Measurements from ENCODE around the gene MT1G. TPM values are rescaled to one million over a fixed set of nuclear protein-coding genes. Genes with fewer than 3 reads are reported as not detected.

MT1G gene
- total and polyA plus RNA-seq, 11 donors = 1.4 to 19.1 (median 6.6) TPM; not detected in 7

DNA sequence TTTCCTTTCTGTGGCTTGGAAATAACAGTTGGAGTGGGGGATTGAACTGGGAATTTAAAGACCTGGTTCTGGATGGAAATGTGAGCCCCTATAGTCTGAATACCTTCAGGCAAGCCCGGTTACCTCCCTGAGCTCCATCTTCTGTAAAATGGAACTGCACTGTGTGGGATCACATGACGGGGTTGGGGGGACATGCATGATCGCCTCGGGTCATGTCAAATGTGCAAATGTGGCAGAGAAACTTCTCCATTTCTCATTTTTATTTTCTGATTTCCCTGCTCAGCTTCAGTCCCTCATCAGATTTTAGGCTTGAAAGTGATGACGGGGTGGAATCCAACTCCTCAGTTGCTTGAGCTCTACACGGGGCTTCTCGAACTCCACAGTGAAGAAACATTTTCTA lies 14.6 kb downstream of the MT1G start:
- 81 to 89% (median 81%) methylated on average over 7 of the region's 7 CpGs for WGBS, 4 donors
- no peak for TF ChIP-seq POLR2A (IDR thresholded peaks at IDR 0.05)
- TF ChIP-seq, protein P1, sequence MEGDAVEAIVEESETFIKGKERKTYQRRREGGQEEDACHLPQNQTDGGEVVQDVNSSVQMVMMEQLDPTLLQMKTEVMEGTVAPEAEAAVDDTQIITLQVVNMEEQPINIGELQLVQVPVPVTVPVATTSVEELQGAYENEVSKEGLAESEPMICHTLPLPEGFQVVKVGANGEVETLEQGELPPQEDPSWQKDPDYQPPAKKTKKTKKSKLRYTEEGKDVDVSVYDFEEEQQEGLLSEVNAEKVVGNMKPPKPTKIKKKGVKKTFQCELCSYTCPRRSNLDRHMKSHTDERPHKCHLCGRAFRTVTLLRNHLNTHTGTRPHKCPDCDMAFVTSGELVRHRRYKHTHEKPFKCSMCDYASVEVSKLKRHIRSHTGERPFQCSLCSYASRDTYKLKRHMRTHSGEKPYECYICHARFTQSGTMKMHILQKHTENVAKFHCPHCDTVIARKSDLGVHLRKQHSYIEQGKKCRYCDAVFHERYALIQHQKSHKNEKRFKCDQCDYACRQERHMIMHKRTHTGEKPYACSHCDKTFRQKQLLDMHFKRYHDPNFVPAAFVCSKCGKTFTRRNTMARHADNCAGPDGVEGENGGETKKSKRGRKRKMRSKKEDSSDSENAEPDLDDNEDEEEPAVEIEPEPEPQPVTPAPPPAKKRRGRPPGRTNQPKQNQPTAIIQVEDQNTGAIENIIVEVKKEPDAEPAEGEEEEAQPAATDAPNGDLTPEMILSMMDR (IDR thresholded peaks at IDR 0.05) = no peak
- intact Hi-C loops (cut with DNase I) = no loop called here
- ATAC-seq (no peak), DNase-seq (no peak)
- no peak overlapping the region for H3K4me3 ChIP-seq
- no peaks in the 10 kb centered on the region for H3K36me3 ChIP-seq
- peaks cover 0 to 13% (median 10%) of the 10 kb centered on the region in 12 donors for H3K4me1 ChIP-seq
- no peak overlapping the region for H3K27ac ChIP-seq
- H3K9me3 ChIP-seq = no peaks in the 10 kb centered on the region
- peaks cover 0 to 22% (median 4%) of the 10 kb centered on the region in 9 donors for H3K27me3 ChIP-seq

GRCh38 chr16:56652600-56652999 lies 15.3 kb downstream of the MT1G start:
- WGBS, 4 donors = 53 to 73% (median 58%) methylated on average over 1 of the region's 1 CpG
- Histone ChIP-seq H3K9me3 (no peaks in the 10 kb centered on the region), H3K4me3 (no peak overlapping the region), H3K27me3 (peaks cover 0 to 23% (median 9%) of the 10 kb centered on the region in 9 donors), H3K36me3 (no peaks in the 10 kb centered on the region), H3K4me1 (peaks cover 0 to 7% (median 4%) of the 10 kb centered on the region in 12 donors), H3K27ac (no peak overlapping the region)
- DNase-seq (no peak), ATAC-seq (no peak)
- intact Hi-C loops (cut with DNase I) = no loop called here
- TF ChIP-seq, protein P1 (IDR thresholded peaks at IDR 0.05) = no peak
- TF ChIP-seq POLR2A (IDR thresholded peaks at IDR 0.05) = no peak

DNA sequence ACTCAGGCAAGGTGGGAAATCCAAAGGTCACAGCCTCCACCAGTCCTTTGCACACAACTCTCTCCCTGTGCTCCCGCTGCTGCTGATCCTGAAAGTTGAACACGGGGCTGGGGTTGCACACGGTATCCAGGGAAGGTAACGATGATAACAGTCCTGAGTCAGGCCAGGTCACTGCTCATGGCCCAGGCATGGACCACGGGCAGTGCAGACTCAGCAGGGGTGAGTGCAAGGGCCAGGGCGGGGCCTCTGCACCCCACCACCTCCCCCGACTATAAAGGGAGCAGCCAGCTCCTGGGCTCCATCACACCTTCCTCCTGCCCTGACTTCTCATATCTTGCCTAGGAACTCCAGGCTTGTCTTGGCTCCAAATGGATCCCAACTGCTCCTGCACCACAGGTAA lies 16.3 kb downstream of the MT1G start, which contains the start of gene MT1B:
MT1B (plus strand) TSS at position 301 of the 400 bp plus-strand sequence; CDS start at position 369, 68 bp downstream.
- TF ChIP-seq POLR2A (IDR thresholded peaks at IDR 0.05) = no peak
- TF ChIP-seq, protein P1 (IDR thresholded peaks at IDR 0.05) = no peak
- no peak for ATAC-seq
- Histone ChIP-seq H3K27me3 (peaks cover 0 to 29% (median 12%) of the 10 kb centered on the region in 9 donors), H3K9me3 (no peaks in the 10 kb centered on the region), H3K4me3 (no peak within 1 kb of the TSS), H3K36me3 (no peaks in the 10 kb centered on the region), H3K27ac (no peak within 1 kb of the TSS), H3K4me1 (no peaks in the 10 kb centered on the region)
- 61 to 80% (median 68%) methylated on average over 6 to 7 of the region's 7 CpGs for WGBS, 4 donors
- intact Hi-C loops (cut with DNase I) = no loop called here
- DNase-seq = no peak

DNA sequence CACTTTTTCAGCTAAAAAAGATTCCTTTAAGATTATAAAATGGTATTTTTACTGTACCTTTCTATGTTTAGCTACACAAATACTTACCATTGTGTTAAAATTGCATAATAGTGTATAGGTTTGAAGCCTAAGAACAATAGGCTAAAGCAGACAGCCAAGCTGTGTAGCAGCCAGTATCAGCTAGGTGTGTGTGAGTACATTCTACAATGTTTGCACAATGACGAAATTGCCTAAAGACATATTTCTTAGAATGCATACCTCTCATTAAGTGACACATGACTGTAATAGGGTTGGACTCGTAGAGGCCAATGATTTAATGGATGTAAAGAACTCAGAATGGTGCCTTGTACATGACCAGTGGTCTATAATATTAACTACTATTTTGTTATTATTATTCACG lies 18.0 kb downstream of the MT1G start:
- Histone ChIP-seq H3K27ac (no peak overlapping the region), H3K4me1 (no peaks in the 10 kb centered on the region), H3K27me3 (peaks cover 0 to 45% (median 16%) of the 10 kb centered on the region in 9 donors), H3K4me3 (no peak overlapping the region), H3K9me3 (no peaks in the 10 kb centered on the region), H3K36me3 (no peaks in the 10 kb centered on the region)
- no peak for ATAC-seq
- intact Hi-C loops (cut with DNase I) = no loop called here
- TF ChIP-seq POLR2A (IDR thresholded peaks at IDR 0.05) = no peak
- TF ChIP-seq, protein P1 (IDR thresholded peaks at IDR 0.05) = no peak
- WGBS, 4 donors = 83 to 88% (median 87%) methylated on average over 3 of the region's 3 CpGs
- DNase-seq = no peak

Measured in heart left ventricle (tissue), 16 donors.